ENCODE results near the gene TMEM215.
"Not testable (repeated sequence)": the region's sequence is repeated elsewhere in the genome, so short reads cannot be mapped to it uniquely, and the experiment has no call there.

The TMEM215 gene

GRCh38 chr9:32764139-32764538 is 19.2 kb upstream of the TMEM215 start:
- Histone ChIP-seq H3K4me3 (no peak overlapping the region), H3K9me3 (ENCODE audit: low read depth, low read length) (no peaks in the 10 kb centered on the region), H3K9ac (ENCODE audit: insufficient read length) (no peak overlapping the region), H3K27ac (no peak overlapping the region), H3K36me3 (ENCODE audit: insufficient read depth, low read length) (no peaks in the 10 kb centered on the region)
- DNase-seq (ENCODE audit: low read depth, low spot score): no peak
- TF ChIP-seq EZH2 (IDR thresholded peaks at IDR 0.05) (no peak), FOXP2 (optimal IDR thresholded peaks at IDR 0.05; ENCODE audit: control extremely low read depth, extremely low read length, insufficient read depth) (no peak), POLR2AphosphoS5 (IDR thresholded peaks at IDR 0.05; ENCODE audit: borderline replicate concordance, low read depth, low read length) (no peak)

GRCh38 chr9:32775283-32775682 is 8.1 kb upstream of the TMEM215 start:
- DNase-seq (ENCODE audit: low read depth, low spot score): no peak
- no peak overlapping the region for H3K4me3 ChIP-seq
- no peaks in the 10 kb centered on the region for H3K36me3 ChIP-seq (ENCODE audit: insufficient read depth, low read length)
- TF ChIP-seq FOXP2 (optimal IDR thresholded peaks at IDR 0.05; ENCODE audit: control extremely low read depth, extremely low read length, insufficient read depth) (no peak), POLR2AphosphoS5 (IDR thresholded peaks at IDR 0.05; ENCODE audit: borderline replicate concordance, low read depth, low read length) (no peak), EZH2 (IDR thresholded peaks at IDR 0.05) (no peak)
- no peak overlapping the region for H3K9ac ChIP-seq (ENCODE audit: insufficient read length)
- H3K27ac ChIP-seq: no peak overlapping the region
- no peaks in the 10 kb centered on the region; the same call in 1 of the 2 replicates for H3K9me3 ChIP-seq (ENCODE audit: low read depth, low read length)

DNA sequence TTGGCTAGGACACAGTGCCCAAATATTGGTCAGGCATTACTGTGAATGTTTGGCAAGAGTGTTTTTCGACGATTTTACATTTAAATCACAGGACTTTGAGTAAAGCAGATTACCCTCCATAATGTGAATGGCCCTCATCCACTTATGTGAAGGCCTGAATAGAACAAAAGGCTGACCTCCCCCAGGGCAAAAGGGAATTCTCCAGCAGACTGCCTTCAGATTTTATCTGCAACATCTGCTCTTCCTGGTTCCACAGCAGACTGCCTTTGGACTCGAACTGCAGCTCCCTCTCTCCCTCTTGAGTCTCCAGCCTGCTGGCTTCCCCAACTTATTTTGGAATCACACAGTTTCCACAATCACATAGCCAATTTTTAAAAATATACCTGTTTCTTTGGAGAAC is 7.1 kb upstream of the TMEM215 start:
- DNase-seq (ENCODE audit: low read depth, low spot score): no peak

DNA sequence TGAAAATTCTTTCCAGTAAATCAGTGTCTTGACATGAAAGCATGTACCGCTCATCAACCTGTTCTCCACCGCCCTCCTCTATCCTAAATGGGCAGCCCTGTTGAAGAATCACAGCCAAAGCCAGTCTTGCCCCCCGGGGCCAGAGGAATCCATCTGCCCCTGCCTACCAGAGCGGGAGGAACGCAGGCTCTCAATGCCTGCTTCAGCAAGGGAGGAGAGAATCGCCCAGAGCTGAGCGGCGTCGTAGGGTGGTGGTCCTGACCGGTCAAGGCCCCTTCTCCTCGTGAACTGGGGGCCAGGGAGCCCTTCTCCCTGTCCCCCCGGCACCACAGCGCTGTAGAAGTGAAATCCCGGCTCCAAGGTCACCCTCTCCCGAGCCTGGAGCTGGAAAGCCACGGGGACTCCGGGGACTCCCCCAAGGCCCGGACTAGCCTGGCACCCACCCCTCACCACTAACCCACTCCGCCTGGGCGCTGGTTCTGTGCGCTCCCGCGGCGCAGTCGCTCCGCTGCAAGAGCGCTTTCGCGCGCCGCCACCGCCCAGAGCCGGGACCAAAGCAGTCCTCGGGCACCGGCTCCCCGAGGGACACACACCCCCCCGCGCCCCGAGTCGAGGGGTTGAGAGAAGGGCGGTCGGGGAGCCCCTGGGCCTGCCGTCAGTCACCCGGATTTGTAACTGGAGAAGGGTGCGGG is 718 bp upstream of the TMEM215 start:
- no peak for DNase-seq (ENCODE audit: low read depth, low spot score)
- Histone ChIP-seq H3K36me3 (ENCODE audit: insufficient read depth, low read length) (no peaks in the 10 kb centered on the region), H3K27ac (no peak overlapping the region), H3K9me3 (ENCODE audit: low read depth, low read length) (no peaks in the 10 kb centered on the region), H3K4me3 (no peak overlapping the region; the same call in 1 of the 2 replicates), H3K9ac (ENCODE audit: insufficient read length) (no peak overlapping the region)
- TF ChIP-seq EZH2 (IDR thresholded peaks at IDR 0.05): no peak
- no peak for TF ChIP-seq POLR2AphosphoS5 (IDR thresholded peaks at IDR 0.05; ENCODE audit: borderline replicate concordance, low read depth, low read length)
- TF ChIP-seq FOXP2 (optimal IDR thresholded peaks at IDR 0.05; ENCODE audit: control extremely low read depth, extremely low read length, insufficient read depth): no peak

More for the DNA sequence above, 7.1 kb upstream of the TMEM215 start:
- Histone ChIP-seq H3K36me3 (ENCODE audit: insufficient read depth, low read length) (no peaks in the 10 kb centered on the region), H3K9ac (ENCODE audit: insufficient read length) (no peak overlapping the region), H3K27ac (no peak overlapping the region), H3K4me3 (no peak overlapping the region), H3K9me3 (ENCODE audit: low read depth, low read length) (no peaks in the 10 kb centered on the region; the same call in 1 of the 2 replicates)
- TF ChIP-seq FOXP2 (optimal IDR thresholded peaks at IDR 0.05; ENCODE audit: control extremely low read depth, extremely low read length, insufficient read depth) (no peak), EZH2 (IDR thresholded peaks at IDR 0.05) (no peak), POLR2AphosphoS5 (IDR thresholded peaks at IDR 0.05; ENCODE audit: borderline replicate concordance, low read depth, low read length) (no peak)

DNA sequence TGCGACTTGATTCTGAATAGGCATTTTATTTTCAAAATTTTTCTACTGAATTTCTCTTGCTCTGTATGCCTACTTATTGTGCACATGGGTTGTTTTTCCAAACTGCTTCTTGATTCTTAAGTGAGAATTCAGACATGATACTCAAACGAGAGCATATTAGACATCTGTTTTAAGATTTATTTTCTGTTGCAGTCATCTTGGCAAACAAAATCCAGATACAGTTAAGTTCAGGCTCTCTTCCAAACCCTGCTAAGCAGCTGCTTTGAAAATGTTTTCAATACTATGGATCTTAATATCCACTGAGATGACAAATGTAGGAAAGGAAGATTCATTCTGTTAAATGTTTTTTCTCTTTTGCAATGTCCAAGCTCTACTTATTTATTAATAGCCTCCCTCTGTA is 4.5 kb downstream of the TMEM215 start:
- DNase-seq (ENCODE audit: low read depth, low spot score): no peak
- Histone ChIP-seq H3K9me3 (ENCODE audit: low read depth, low read length) (no peaks in the 10 kb centered on the region), H3K4me3 (no peak overlapping the region), H3K9ac (ENCODE audit: insufficient read length) (no peak overlapping the region), H3K36me3 (ENCODE audit: insufficient read depth, low read length) (no peaks in the 10 kb centered on the region), H3K27ac (no peak overlapping the region)
- TF ChIP-seq EZH2 (IDR thresholded peaks at IDR 0.05): no peak
- TF ChIP-seq POLR2AphosphoS5 (IDR thresholded peaks at IDR 0.05; ENCODE audit: borderline replicate concordance, low read depth, low read length): no peak
- TF ChIP-seq FOXP2 (optimal IDR thresholded peaks at IDR 0.05; ENCODE audit: control extremely low read depth, extremely low read length, insufficient read depth): no peak

DNA sequence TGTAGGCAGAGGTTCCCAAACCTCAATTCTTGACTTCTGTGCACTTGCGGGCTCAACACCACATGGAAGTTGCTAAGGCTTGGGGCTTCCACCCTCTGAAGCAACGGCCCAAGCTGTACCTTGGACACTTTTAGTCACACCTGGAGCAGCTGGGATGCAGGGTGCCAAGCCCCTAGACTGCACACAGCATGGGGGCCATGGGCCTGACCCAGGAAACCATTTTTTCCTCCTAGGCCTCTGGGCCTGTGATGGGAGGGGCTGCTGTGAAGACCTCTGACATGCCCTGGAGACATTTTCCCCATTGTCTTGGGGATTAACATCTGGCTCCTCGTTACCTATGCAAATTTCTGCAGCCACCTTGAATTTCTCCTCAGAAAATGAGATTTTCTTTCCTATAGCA is 12.7 kb downstream of the TMEM215 start:
- H3K9ac ChIP-seq (ENCODE audit: insufficient read length); DNase-seq (ENCODE audit: low read depth, low spot score); H3K36me3 ChIP-seq (ENCODE audit: insufficient read depth, low read length); H3K4me3 ChIP-seq; H3K9me3 ChIP-seq (ENCODE audit: low read depth, low read length); H3K27ac ChIP-seq: not testable (repeated sequence)

DNA sequence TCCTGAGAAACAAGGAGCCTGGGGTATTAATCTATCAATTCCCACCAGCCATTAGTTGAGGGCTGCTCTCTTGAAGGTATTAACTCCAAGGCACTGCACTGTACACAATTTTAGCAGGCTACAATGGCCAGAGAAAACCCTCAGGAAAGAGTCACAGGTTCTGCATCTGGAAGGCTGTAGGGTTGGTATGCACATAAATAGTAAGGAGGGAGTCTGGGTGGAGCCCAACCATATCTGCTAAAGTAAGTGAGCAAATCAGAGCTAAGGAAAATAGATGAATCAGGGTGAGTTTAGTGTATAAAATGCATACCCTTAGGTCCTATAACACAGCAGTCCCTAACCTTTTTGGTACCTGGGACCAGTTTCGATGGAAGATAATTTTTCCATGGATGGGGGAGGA is 18.2 kb downstream of the TMEM215 start:
- DNase-seq (ENCODE audit: low read depth, low spot score): no peak
- TF ChIP-seq FOXP2 (optimal IDR thresholded peaks at IDR 0.05; ENCODE audit: control extremely low read depth, extremely low read length, insufficient read depth) (no peak), POLR2AphosphoS5 (IDR thresholded peaks at IDR 0.05; ENCODE audit: borderline replicate concordance, low read depth, low read length) (no peak), EZH2 (IDR thresholded peaks at IDR 0.05) (no peak)
- Histone ChIP-seq H3K9me3 (ENCODE audit: low read depth, low read length) (no peaks in the 10 kb centered on the region), H3K9ac (ENCODE audit: insufficient read length) (no peak overlapping the region), H3K4me3 (no peak overlapping the region), H3K27ac (no peak overlapping the region), H3K36me3 (ENCODE audit: insufficient read depth, low read length) (no peaks in the 10 kb centered on the region)

- Histone ChIP-seq H3K4me3 (no peak overlapping the region), H3K9ac (ENCODE audit: insufficient read length) (no peak overlapping the region), H3K9me3 (ENCODE audit: low read depth, low read length) (no peaks in the 10 kb centered on the region), H3K27ac (no peak overlapping the region), H3K36me3 (ENCODE audit: insufficient read depth, low read length) (no peaks in the 10 kb centered on the region)
- no peak for TF ChIP-seq FOXP2 (optimal IDR thresholded peaks at IDR 0.05; ENCODE audit: control extremely low read depth, extremely low read length, insufficient read depth)
- no peak for TF ChIP-seq EZH2 (IDR thresholded peaks at IDR 0.05)
- no peak for TF ChIP-seq POLR2AphosphoS5 (IDR thresholded peaks at IDR 0.05; ENCODE audit: borderline replicate concordance, low read depth, low read length)
- no peak for DNase-seq (ENCODE audit: low read depth, low spot score)
Measured at GRCh38 chr9:32807217-32807616, 23.9 kb downstream of the TMEM215 start.

DNA sequence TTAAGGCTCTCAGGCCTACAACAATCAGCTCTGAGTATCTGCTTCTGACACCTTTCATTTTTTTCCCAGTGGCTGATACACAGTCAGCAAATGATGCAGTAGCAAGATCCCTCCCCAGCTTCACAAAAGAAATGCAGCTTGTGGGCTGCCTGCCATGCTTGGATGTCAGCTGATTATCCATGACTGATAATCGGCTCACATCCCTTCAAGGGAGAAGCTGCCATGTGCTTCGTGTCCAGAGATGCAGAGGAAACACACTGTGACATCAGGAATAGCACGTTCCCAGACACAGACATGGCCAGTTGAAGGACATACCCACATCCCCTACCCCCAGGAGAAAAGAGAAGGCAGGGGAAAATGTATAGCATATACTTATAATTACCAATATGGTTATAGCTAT is 27.9 kb downstream of the TMEM215 start:
- Histone ChIP-seq H3K36me3 (ENCODE audit: insufficient read depth, low read length) (no peaks in the 10 kb centered on the region), H3K9ac (ENCODE audit: insufficient read length) (no peak overlapping the region), H3K9me3 (ENCODE audit: low read depth, low read length) (no peaks in the 10 kb centered on the region), H3K27ac (no peak overlapping the region), H3K4me3 (no peak overlapping the region)
- no peak for TF ChIP-seq POLR2AphosphoS5 (IDR thresholded peaks at IDR 0.05; ENCODE audit: borderline replicate concordance, low read depth, low read length)
- no peak for TF ChIP-seq EZH2 (IDR thresholded peaks at IDR 0.05)
- TF ChIP-seq FOXP2 (optimal IDR thresholded peaks at IDR 0.05; ENCODE audit: control extremely low read depth, extremely low read length, insufficient read depth): no peak
- no peak for DNase-seq (ENCODE audit: low read depth, low spot score)

Measured in SK-N-MC (cell line).